Islet precursor cell (in vitro differentiated cells): ENCODE results near the gene TNNI2.
"Not testable (repeated sequence)": the region's sequence is repeated elsewhere in the genome, so short reads cannot be mapped to it uniquely, and the experiment has no call there.

Experiments
- DNase-seq: peaks from one replicate; pipeline ENCODE4 v3.0.0-alpha.2; 2018

Gene TNNI2

GRCh38 chr11:1862588-1863351 lies 24.0 kb downstream of the TNNI2 start:
- DNase-seq: no peak

- peak; percentile 91 for DNase-seq
Measured at GRCh38 chr11:1863352-1864216, 24.8 kb downstream of the TNNI2 start.

DNA sequence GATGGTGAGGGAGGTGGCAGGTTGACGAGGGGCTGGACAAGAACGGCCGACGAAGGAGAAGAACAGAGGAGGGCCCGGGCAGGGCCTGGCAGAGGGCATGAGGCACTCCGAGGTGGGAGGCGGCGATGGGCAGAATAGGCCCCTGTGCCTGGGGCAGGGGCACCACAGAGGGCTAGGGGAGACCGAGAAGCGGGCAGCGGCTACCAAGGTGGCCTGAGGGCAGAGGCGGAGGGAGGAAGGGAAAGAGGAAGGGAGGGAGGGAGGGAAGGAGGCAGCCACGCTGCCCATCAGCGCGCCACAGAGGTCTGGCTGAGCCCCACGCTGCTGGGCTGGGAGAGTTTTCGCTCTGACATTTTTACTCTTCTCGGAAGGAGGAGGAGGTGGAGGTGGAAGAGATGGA lies 25.4 kb downstream of the TNNI2 start:
- no peak for DNase-seq

DNA sequence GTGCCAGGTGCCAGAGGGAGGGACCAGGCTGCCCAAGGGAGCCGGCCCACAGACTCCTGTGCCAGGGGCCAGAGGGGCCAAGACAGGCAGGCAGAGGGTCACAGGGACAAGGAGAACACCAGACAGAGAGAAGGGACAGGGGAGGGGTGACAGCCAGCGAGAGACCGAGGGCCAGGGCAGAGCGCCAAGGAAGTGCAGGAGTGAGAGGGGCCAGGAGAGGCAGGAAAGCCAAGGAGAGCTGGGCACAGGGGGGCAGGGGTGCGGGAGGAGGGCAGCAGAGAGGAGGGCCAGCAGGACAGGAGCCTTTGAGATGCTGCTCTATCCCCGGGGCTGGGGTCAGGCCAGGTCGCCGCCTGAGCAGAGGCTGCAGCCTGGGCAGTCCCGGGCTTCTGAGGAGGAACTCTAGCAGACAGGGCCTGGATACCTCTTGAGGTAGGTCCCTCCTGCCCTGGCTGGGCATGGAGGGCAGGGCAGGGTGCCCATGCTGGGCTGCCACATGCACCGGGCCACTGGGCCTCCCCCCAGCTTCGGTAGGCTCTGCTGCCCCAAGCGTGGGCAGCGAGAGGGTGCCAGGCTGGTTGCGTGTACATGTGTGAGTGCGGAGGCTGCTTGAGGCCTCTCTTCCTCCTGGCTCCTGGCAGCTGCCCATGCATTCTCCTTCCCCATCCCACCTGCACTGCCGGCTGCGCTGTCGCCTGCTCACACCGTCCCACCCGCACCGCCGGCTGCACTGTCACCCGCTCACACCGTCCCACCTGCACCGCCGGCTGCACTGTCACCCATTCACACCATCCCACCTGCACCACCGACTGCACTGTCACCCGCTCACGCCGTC lies 26.3 kb downstream of the TNNI2 start:
- no peak for DNase-seq

DNA sequence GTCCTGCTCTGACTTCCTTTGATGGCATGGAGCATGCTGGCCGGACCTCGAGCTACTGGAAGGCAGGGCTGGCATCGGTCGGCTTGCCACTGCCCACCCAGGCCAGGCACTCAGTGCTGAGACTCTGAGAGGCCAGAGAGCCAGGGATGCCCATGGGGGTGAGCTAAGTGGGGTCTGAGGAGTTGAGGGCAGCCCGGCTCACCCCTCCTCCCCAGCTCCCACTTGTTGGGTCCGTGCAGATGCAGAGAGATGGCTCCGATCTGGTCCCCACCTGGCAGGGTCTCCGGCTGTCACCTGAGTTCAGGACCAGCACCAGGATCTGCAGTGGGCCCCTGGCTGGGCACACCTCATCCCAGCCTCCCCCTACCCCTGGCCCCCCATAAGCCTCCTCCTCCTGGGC lies 27.4 kb downstream of the TNNI2 start:
- DNase-seq: no peak

DNA sequence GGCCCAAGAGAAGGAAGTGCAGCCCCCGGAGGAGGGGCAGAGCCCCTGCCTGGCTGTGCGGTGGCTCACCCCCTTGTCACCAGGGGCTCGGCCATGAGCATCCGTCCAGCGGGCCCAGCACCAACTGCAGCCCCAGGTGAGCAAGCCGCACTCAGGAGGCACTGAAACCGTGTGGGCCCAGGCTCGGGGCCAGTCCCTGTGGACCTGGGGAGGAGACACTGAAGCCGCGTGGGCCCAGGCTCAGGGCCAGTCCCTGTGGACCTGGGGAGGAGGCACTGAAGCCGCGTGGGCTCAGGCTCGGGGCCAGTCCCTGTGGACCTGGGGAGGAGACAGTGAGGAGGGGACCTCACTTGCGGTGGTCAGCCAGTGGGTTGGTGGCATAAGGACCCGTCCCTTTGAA lies 28.0 kb downstream of the TNNI2 start:
- no peak for DNase-seq

DNA sequence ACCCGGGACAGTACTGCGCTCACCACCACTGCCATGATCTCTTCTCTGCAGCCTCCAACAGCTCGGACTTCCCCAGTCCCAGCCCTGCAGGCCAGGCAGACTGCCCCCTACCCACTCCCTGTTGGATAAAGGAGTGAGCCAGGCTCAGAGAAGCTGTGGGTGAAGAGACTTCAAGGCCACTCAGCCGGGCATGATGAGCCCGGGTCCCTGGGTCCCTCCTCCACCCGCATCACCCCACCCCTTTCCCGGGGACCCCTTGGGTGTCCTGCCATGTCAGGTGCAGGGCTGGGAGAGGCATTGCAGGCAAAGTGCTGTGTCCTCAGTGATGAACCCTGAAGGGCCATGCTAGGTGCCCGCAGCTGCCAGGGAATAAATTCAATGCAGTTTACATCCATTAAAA lies 28.6 kb downstream of the TNNI2 start:
- DNase-seq: no peak

- no peak for DNase-seq
Measured at GRCh38 chr11:1868056-1868635, 29.4 kb downstream of the TNNI2 start.

GRCh38 chr11:1868636-1869291 lies 30.0 kb downstream of the TNNI2 start:
- no peak for DNase-seq

DNA sequence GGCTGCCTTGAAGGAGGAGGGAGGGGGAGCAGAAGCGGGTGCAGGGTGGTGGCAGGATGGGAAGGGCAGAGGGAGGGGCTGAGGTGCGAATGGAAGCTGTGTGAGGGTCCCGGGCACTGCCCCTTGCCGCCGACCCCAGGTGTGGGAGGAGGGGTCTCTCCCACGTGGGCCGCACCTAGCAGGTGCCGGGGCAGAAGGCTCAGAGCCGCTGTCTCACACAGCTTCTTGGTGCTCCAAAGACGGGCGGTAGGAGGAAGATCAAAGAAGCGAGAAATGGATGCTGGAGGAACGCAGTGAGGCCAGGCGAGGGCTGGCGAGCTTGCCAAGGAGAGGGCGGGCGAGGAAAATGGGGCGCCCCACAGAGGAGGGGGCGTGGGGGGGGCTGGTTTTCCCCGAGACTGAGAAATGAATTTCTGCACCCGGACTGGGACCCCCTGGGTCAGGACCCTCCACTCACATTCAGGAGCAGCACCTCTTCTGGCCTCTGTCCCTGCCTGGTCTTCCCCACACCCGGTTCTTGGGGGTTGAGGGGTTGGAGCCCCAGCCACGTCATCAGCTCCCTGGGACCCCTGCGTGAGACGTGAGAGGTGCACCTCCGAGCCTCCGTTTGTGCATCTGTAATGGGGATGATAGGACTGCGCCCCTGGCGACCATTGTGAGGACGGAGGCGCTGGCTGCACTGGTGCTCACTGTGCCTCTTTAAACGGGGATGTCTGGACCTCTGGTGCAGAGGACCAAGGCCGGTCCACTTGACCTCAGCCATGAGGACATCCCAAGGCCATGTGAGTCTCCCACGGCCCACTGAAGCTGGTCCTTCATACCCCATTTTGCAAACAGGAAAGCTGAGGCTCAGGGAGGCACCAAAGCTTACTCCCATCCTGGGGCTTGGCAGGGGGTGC lies 30.9 kb downstream of the TNNI2 start:
- DNase-seq: no peak

- DNase-seq: no peak
Measured at GRCh38 chr11:1870326-1870696, 31.5 kb downstream of the TNNI2 start.

GRCh38 chr11:1870721-1871466 lies 32.1 kb downstream of the TNNI2 start:
- no peak for DNase-seq

GRCh38 chr11:1871531-1871930 lies 32.8 kb downstream of the TNNI2 start:
- DNase-seq: no peak

GRCh38 chr11:1872267-1872985 lies 33.6 kb downstream of the TNNI2 start:
- DNase-seq: no peak

- no peak for DNase-seq
Measured at GRCh38 chr11:1873048-1873812, 34.4 kb downstream of the TNNI2 start.

- DNase-seq: not testable (repeated sequence)
Measured at GRCh38 chr11:1873813-1874150, 35.0 kb downstream of the TNNI2 start.

DNA sequence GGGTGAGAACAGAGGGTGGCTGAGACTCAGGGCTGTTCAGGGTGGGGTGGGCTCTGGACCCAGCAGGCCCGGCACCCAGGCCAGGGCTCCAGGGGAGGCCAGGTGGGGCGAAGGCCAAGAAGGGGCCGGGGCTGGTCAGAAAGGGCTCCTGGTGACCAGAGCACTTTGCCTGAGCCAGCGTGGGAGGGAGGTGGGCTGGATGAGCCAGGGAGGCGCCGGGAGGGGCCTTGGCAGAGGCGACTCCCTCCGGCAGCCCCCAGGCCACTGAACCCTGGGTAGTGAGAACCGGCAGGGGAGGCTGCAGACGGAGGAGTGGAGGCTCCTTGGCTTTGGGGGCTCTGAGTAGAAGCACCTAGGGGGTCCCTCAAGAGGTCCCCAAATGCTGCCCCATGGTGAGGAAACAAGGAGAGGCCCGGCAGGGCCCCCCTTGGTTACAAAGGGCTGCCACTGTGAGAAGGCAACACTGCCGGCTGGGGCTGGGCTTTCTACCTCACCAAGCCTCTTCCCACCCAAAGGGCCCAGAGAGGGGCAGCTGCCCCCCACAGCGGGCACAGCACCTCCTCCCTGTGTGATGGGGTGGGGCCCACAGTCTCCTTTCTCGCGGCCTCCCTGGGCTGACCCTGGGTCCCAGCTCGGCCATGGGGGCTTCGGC lies 35.8 kb downstream of the TNNI2 start:
- not testable (repeated sequence) for DNase-seq

DNA sequence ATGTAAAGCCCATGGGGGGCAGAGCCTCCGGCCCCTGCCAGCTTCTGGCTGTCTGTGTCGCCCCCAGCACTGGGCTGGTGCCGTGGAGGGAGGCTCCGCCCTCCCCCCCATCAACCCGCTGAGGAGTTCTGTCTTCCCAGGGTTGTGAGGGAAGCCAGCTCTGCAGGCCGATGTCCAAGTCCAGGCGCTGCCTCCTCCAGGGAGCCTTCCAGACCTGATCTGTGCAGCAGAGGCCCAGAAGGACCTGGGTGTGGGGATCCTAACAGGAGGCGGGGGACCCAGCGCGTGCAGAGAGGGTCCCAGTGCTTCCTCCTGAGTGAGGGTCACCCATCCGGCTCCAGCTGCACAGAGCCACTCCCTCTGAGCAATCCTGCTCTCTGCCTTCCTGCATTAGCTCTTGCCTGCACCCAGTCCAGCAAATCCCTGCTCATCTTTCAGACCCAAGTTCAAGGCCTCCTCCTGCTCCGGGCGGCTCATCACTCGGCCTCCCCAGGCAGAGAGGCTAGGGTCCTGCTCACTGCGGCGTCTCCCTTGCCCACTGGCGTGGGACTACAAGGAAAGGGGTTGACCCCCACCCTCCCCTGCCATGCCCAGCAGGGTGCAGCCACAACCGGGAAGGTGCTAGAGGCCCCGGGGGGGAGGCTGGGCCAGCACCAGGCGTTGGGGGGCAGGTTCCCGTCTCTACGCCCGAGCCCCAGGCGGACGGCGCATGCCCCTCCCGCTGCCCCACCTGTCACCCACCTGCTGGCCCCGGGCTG lies 36.5 kb downstream of the TNNI2 start:
- no peak for DNase-seq
